ENCODE measurements around the gene DACH1. TPM values are rescaled to one million over a fixed set of nuclear protein-coding genes. Genes with fewer than 3 reads are reported as not detected.

Gene DACH1
- total and polyA plus RNA-seq, 9 of the 15 experiments (the other 6 are each of a cell fraction or from before 2014, with no cell fraction given) = 0.04 to 0.07 (median 0.04) TPM; not detected in 2

DNA sequence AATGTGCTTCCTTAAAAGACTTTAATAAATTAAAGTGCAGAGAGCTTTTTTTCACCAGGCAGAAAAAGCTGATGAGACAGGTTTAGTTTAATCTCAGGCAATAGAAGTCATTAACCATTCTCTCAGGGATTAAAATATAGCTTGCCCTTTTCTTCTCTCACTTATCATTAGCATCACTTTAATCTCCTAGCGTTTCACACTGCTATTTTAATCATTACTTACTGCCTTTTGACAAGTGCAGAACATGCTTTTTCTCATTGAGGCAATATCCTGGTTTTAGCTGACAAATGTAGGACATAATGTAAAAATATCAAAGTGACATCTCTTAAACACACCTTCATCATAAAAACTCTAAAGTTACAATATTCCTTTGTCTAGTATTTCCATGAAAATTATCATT lies 94.6 kb downstream of the DACH1 start (continued):
- TF ChIP-seq, protein P1, sequence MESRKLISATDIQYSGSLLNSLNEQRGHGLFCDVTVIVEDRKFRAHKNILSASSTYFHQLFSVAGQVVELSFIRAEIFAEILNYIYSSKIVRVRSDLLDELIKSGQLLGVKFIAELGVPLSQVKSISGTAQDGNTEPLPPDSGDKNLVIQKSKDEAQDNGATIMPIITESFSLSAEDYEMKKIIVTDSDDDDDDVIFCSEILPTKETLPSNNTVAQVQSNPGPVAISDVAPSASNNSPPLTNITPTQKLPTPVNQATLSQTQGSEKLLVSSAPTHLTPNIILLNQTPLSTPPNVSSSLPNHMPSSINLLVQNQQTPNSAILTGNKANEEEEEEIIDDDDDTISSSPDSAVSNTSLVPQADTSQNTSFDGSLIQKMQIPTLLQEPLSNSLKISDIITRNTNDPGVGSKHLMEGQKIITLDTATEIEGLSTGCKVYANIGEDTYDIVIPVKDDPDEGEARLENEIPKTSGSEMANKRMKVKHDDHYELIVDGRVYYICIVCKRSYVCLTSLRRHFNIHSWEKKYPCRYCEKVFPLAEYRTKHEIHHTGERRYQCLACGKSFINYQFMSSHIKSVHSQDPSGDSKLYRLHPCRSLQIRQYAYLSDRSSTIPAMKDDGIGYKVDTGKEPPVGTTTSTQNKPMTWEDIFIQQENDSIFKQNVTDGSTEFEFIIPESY (CRISPR knock-in tag; IDR thresholded peaks at IDR 0.05) = no peak
- TF ChIP-seq TGIF2 (CRISPR knock-in tag; IDR thresholded peaks at IDR 0.05) = no peak
- TF ChIP-seq NCOR1 (IDR thresholded peaks at IDR 0.05) = no peak
- TF ChIP-seq ZNF3 (CRISPR knock-in tag; IDR thresholded peaks at IDR 0.05) = no peak
- TF ChIP-seq MYBL2 (IDR thresholded peaks at IDR 0.05; ENCODE audit: low read depth) = no peak
- TF ChIP-seq MYBL2 (CRISPR knock-in tag; IDR thresholded peaks at IDR 0.05; ENCODE audit: borderline replicate concordance) = no peak

DNA sequence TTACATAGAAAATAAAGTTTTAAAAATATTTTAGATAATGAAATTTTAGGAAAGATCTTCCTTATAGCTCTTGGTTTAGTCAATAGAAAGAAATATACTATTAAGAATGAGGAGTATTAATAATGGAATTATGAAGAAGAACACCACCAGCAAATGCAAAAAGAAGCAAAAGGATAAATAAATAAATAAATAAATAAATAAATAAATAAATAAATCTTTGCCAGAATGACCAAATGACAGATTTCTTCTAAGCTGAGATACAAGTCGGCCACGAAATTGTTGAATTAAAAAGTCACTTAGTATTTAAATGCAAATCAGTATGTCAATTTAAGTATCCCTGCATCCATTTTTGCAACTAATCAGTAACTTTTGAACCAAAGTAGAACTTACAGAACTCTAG lies 95.9 kb downstream of the DACH1 start:
- no peak overlapping the region for H3K4me3 ChIP-seq
- FAIRE-seq (no peak), ATAC-seq (no peak), DNase-seq (ENCODE audit: extremely low read depth in 1 of 4, low spot score in 3 of 4) (no peak)
- no peak overlapping the region for H3K4me2 ChIP-seq (ENCODE audit: insufficient read depth, low read length)
- 6% methylated on average over 2 of the region's 2 CpGs for WGBS (ENCODE audit: insufficient coverage, low coverage, missing lambda C conversion rate)
- no TSS peak for BruUV-seq (replicated peaks)
- no peaks in the 10 kb centered on the region for H3K4me1 ChIP-seq (replicated peaks in 1 of 2; ENCODE audit: control insufficient read depth in 2 of 2, insufficient read depth in 2 of 2, low read length in 2 of 2)
- no peaks in the 10 kb centered on the region for H3K79me2 ChIP-seq (ENCODE audit: control insufficient read depth, insufficient read depth, low read length)
- intact Hi-C loops (cut with micrococcal nuclease) (no loop called here), in situ Hi-C loops (cut with MboI) (no loop called here)
- no peaks in the 10 kb centered on the region for H3K9me1 ChIP-seq (ENCODE audit: control insufficient read depth, insufficient read depth, low read length)
- no peak overlapping the region for H3K9ac ChIP-seq (ENCODE audit: insufficient read depth in 1 of 2, low read depth in 2 of 2, low read length in 2 of 2)
- no peaks in the 10 kb centered on the region for H3K9me3 ChIP-seq (replicated peaks; ENCODE audit: control insufficient read depth, insufficient read depth, low read depth, low read length)
- H3K36me3 ChIP-seq (ENCODE audit: control insufficient read depth, insufficient read depth, low read length) = no peaks in the 10 kb centered on the region
- CTCF ChIA-PET (ENCODE audit: low intra/inter-chr PET ratio) = no interaction called here
- no peak overlapping the region for H3K27ac ChIP-seq (ENCODE audit: extremely low read depth, low read depth, low read length)
- H4K20me1 ChIP-seq (replicated peaks; ENCODE audit: control insufficient read depth, insufficient read depth, low read length) = no peaks in the 10 kb centered on the region
- no peaks in the 10 kb centered on the region for H3K27me3 ChIP-seq (ENCODE audit: control insufficient read depth in 2 of 2, insufficient read depth in 2 of 2, low read length in 2 of 2)
- POLR2A ChIA-PET = no interaction called here
- H2AFZ ChIP-seq (ENCODE audit: low read depth, low read length) = no peak overlapping the region
- TF ChIP-seq CREB3L1 (IDR thresholded peaks at IDR 0.05; ENCODE audit: borderline replicate concordance, low read depth) = no peak
- no peak for TF ChIP-seq ZNF175 (CRISPR knock-in tag; IDR thresholded peaks at IDR 0.05; ENCODE audit: low read depth)
- TF ChIP-seq NR2C2 (CRISPR knock-in tag; IDR thresholded peaks at IDR 0.05) = no peak
- no peak for TF ChIP-seq NR2C2 (tag; IDR thresholded peaks at IDR 0.05)
- no peak for TF ChIP-seq ZNF75A (CRISPR knock-in tag; IDR thresholded peaks at IDR 0.05)
- no peak for TF ChIP-seq KDM2B (CRISPR knock-in tag; IDR thresholded peaks at IDR 0.05)
- TF ChIP-seq AFF1 (IDR thresholded peaks at IDR 0.05; ENCODE audit: low read depth in 1 of 2, partially characterized antibody in 2 of 2) = no peak
- TF ChIP-seq TOE1 (IDR thresholded peaks at IDR 0.05; ENCODE audit: borderline replicate concordance) = no peak
- no peak for TF ChIP-seq TOE1 (CRISPR knock-in tag; IDR thresholded peaks at IDR 0.05; ENCODE audit: borderline replicate concordance, low read depth)

Measured in K562 (cell line).